Smooth muscle cell (in vitro differentiated cells): ENCODE data around the gene JADE1. TPM values are rescaled to one million over a fixed set of nuclear protein-coding genes. Genes with fewer than 3 reads are reported as not detected.

Experiments used
- DNase-seq: peaks from one replicate; lab custom pipeline; 2025; ENCODE audit not compliant: unreplicated experiment; lab: John Stamatoyannopoulos, UW
- H2AFZ ChIP-seq: fragments of 200-600 bp; sonication (generic); 2 replicates; pipeline ENCODE4 v1.6.0; 2016; ENCODE audit warnings: antibody characterized with exemption, low read depth, mild to moderate bottlenecking
- H3F3A ChIP-seq: fragments of 200-600 bp; sonication (generic); 2 replicates; pipeline ENCODE4 v1.6.0; 2017; ENCODE audit warnings: antibody characterized with exemption, low read depth
- H3K27ac ChIP-seq: fragments of 200-600 bp; sonication (generic); 2 replicates; pipeline ENCODE4 v1.5.1; 2016; ENCODE audit warnings: low read depth, mild to moderate bottlenecking
- H3K27me3 ChIP-seq: fragments of 200-600 bp; sonication (generic); 2 replicates; pipeline ENCODE4 v1.6.1; 2016; ENCODE audit warnings: low read depth, mild to moderate bottlenecking
- H3K36me3 ChIP-seq: fragments of 200-600 bp; sonication (generic); 2 replicates; pipeline ENCODE4 v1.5.1; 2016; ENCODE audit warnings: low read depth
- H3K4me1 ChIP-seq: fragments of 200-600 bp; sonication (generic); 2 replicates; pipeline ENCODE4 v1.5.1; 2016; ENCODE audit warnings: low read depth
- H3K4me2 ChIP-seq: fragments of 200-600 bp; sonication (generic); 2 replicates; pipeline ENCODE4 v1.6.0; 2016; ENCODE audit warnings: mild to moderate bottlenecking
- H3K4me3 ChIP-seq: fragments of 200-600 bp; sonication (generic); 2 replicates; pipeline ENCODE4 v1.5.1; 2016; ENCODE audit warnings: mild to moderate bottlenecking
- H3K79me2 ChIP-seq: fragments of 200-600 bp; sonication (generic); 2 replicates; pipeline ENCODE4 v1.6.0; 2016; ENCODE audit warnings: low read depth, mild to moderate bottlenecking
- H3K9ac ChIP-seq: fragments of 200-600 bp; sonication (generic); 2 replicates; pipeline ENCODE4 v1.6.0; 2016; ENCODE audit warnings: low read depth
- H3K9me3 ChIP-seq: fragments of 200-600 bp; sonication (generic); replicated peaks from 2 replicates; pipeline ENCODE4 v1.5.1; 2016; ENCODE audit warnings: low read depth
- H4K20me1 ChIP-seq: fragments of 200-600 bp; sonication (generic); 2 replicates; pipeline ENCODE4 v1.6.0; 2016; ENCODE audit warnings: low read depth
- WGBS: methylation state at CpG from one replicate; pipeline ENCODE4 v1.1.7; 2016; ENCODE audit warnings: low lambda C conversion rate; 5-methylcytosine and 5-hydroxymethylcytosine counted together
- polyA plus RNA-seq: library from polyadenylated mRNA; unstranded; fragments of >200 nt; fragmentation: Nextera tagmentation; extraction: Ambion mirVana; gene quantifications from 2 replicates; pipeline ENCODE4 v1.2.1, GENCODE V29; 2016
- total RNA-seq: library from RNA; depleted of rRNA; stranded (reverse); fragments of >200 nt; gene quantifications from 2 replicates; pipeline ENCODE4 v1.2.3, GENCODE V29; 2014
- TF ChIP-seq, protein P1 (sequence below): fragments of 200-600 bp; sonication (generic); IDR thresholded peaks from 2 replicates; pipeline ENCODE4 v1.5.1; 2017; ENCODE audit warnings: borderline replicate concordance, mild to moderate bottlenecking, antibody characterized with exemption; ENCODE audit not compliant: insufficient read depth, poor library complexity, severe bottlenecking

JADE1 gene
- total and polyA plus RNA-seq, 2 experiments from 2014 or later = 7.4 to 9.8 TPM

DNA sequence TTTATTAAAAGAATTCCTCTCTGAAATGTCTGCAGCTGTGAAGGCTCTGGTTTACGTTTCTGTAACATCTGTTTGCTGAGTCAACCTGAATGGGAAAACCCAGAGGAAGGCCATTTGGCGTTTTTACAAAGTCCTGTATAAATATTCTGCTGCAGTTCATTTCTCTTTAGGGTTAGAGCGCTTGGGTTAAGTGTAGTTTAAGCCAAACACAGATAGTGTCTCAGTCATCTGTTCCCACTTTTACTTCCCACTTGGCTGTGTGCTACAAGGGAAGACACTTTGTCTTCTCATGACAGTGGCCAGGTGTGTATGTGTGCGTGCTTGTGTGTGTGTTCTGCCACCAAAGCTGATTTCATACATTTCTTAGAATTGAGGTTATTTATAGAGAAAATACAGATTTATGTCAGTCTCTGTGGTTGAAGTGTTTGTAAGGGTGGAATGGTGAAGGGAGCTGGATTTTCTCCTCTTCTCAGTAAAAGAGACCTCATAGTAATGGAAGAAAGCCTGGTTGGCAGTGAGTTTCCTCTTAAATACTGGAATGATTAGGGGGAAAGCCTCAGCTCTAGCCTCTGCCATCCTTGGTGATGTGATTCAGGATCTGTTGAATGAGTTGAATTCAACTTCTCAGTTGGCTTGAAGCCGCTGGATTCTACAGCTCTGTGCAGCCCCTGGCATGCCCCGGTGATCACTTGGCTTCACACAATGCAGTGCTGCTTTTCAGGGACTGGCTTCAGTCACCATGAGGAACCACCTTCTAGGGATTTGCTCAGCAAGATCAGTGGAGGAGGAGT, 50.6 kb downstream of the JADE1 start:
- Histone ChIP-seq H3K9ac (peak overlapping the region; percentile 3), H3K36me3 (no peaks in the 10 kb centered on the region), H3F3A (peaks cover 22% of the 10 kb centered on the region), H3K9me3 (no peaks in the 10 kb centered on the region), H3K4me3 (no peak overlapping the region), H4K20me1 (no peaks in the 10 kb centered on the region), H3K4me1 (peaks cover 14% of the 10 kb centered on the region), H3K27ac (peak overlapping the region; percentile 55), H3K79me2 (no peaks in the 10 kb centered on the region), H3K4me2 (peak overlapping the region; percentile 40), H3K27me3 (no peaks in the 10 kb centered on the region), H2AFZ (no peak overlapping the region)
- 45% methylated on average over 6 of the region's 6 CpGs for WGBS
- no peak for DNase-seq
- TF ChIP-seq, protein P1, sequence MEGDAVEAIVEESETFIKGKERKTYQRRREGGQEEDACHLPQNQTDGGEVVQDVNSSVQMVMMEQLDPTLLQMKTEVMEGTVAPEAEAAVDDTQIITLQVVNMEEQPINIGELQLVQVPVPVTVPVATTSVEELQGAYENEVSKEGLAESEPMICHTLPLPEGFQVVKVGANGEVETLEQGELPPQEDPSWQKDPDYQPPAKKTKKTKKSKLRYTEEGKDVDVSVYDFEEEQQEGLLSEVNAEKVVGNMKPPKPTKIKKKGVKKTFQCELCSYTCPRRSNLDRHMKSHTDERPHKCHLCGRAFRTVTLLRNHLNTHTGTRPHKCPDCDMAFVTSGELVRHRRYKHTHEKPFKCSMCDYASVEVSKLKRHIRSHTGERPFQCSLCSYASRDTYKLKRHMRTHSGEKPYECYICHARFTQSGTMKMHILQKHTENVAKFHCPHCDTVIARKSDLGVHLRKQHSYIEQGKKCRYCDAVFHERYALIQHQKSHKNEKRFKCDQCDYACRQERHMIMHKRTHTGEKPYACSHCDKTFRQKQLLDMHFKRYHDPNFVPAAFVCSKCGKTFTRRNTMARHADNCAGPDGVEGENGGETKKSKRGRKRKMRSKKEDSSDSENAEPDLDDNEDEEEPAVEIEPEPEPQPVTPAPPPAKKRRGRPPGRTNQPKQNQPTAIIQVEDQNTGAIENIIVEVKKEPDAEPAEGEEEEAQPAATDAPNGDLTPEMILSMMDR = no peak

DNA sequence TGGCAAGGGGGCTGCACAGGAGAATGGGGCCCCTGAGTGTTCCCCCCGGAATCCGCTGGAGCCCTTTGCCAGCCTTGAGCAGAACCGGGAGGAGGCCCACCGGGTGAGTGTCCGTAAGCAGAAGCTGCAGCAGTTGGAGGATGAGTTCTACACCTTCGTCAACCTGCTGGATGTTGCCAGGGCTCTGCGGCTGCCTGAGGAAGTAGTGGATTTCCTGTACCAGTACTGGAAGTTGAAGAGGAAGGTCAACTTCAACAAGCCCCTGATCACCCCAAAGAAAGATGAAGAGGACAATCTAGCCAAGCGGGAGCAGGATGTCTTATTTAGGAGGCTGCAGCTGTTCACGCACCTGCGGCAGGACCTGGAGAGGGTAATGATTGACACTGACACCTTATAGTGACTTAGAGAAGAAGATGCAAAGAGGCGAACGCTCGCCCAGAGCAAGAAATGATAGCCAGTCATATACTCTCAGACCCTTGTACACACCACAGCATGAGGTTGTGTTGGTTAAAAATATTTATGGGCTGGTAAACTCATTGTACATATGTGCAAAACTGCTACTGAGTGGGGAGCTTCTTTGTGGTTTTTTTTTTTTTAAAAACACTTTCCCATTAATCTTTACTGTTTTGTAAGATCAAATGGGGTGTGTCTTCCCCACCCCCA, 52.5 kb downstream of the JADE1 start:
- no peak for DNase-seq
- TF ChIP-seq, protein P1 = no peak
- Histone ChIP-seq H3K9ac (no peak overlapping the region), H3K27me3 (no peaks in the 10 kb centered on the region), H3F3A (peaks cover 22% of the 10 kb centered on the region), H3K4me1 (peaks cover 14% of the 10 kb centered on the region), H3K4me2 (no peak overlapping the region), H3K36me3 (no peaks in the 10 kb centered on the region), H3K79me2 (no peaks in the 10 kb centered on the region), H2AFZ (no peak overlapping the region), H4K20me1 (no peaks in the 10 kb centered on the region), H3K9me3 (no peaks in the 10 kb centered on the region), H3K27ac (no peak overlapping the region), H3K4me3 (no peak overlapping the region)
- 97% methylated on average over 13 of the region's 13 CpGs for WGBS

DNA sequence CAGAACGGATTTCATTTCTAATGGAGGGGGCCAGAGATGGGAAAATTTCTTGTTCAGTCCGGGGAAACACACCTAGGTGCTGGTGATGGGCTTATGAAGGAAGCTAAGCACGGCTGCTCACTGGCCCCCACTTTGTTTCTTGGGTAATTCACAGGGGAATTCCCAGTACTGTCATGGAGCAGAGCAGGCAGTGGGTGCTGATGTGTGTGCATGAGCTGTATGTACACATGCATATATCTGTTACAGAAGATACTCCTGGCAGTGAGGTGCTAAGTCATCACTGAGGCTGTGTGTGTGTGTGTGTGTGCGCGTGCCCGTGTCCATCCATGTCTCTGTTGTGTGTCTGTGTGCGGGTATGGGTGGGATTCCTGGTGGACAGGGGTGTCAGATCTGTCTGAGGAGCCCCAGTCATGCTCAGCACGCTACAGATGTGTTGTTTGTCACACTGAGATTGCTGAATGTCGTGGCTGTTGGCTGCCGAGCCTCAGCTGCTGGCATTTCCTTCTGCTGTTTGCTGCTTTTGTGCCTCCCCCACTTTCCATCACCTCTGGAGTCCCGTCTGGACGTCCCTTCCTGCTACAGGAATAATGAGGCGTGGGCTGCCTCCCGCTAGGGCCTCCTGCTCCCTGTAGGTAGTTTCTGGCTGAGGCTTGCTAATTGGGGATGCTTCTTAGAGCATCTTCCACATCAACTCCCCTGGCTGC, 53.3 kb downstream of the JADE1 start:
- H3K9me3 ChIP-seq = no peaks in the 10 kb centered on the region
- TF ChIP-seq, protein P1 = no peak
- 76% methylated on average over 14 of the region's 14 CpGs for WGBS
- H3K27me3 ChIP-seq = no peaks in the 10 kb centered on the region
- H3K4me2 ChIP-seq = no peak overlapping the region
- H4K20me1 ChIP-seq = no peaks in the 10 kb centered on the region
- H3K4me3 ChIP-seq = no peak overlapping the region
- no peak overlapping the region for H2AFZ ChIP-seq
- no peak overlapping the region for H3K9ac ChIP-seq
- no peaks in the 10 kb centered on the region for H3K79me2 ChIP-seq
- H3K4me1 ChIP-seq = peaks cover 14% of the 10 kb centered on the region
- H3K27ac ChIP-seq = no peak overlapping the region
- no peak for DNase-seq
- no peaks in the 10 kb centered on the region for H3K36me3 ChIP-seq
- peaks cover 22% of the 10 kb centered on the region for H3F3A ChIP-seq
